Activated T-helper 1 cell treated with anti-CD3 and anti-CD28 coated beads, Interleukin-2, amount 50 U/mL, for 16 hours (primary cell): ENCODE data around the gene ATP6V1E1.
"Not testable (repeated sequence)": the region's sequence is repeated elsewhere in the genome, so short reads cannot be mapped to it uniquely, and the experiment has no call there.

Source experiments
- DNase-seq, 2 donors: peaks; one replicate each; pipeline ENCODE4 v3.0.0-alpha.2; 2020; ENCODE audit warnings: low read depth in 1 of 2, low spot score in 1 of 2

The ATP6V1E1 gene

GRCh38 chr22:17628406-17629172, at the start of gene ATP6V1E1:
TSS of gene ATP6V1E1 (minus strand) at chr22:17628749. CDS start at chr22:17628635, 114 bp downstream.
- peak; percentile 90 to 91 for DNase-seq

- no peak for DNase-seq
These were observed 47.0 kb upstream of the ATP6V1E1 start for GRCh38 chr22:17675584-17675983.

- no peak for DNase-seq
These were observed 45.6 kb upstream of the ATP6V1E1 start for GRCh38 chr22:17674152-17674551.

- no peak for DNase-seq
These were observed 44.0 kb upstream of the ATP6V1E1 start for GRCh38 chr22:17672417-17672991.

GRCh38 chr22:17671521-17672092, 43.1 kb upstream of the ATP6V1E1 start:
- not testable (repeated sequence) for DNase-seq

- DNase-seq: no peak
These were observed 37.3 kb upstream of the ATP6V1E1 start for GRCh38 chr22:17665854-17666253.

- no peak for DNase-seq
These were observed 36.7 kb upstream of the ATP6V1E1 start for GRCh38 chr22:17665248-17665647.

GRCh38 chr22:17664414-17665055, 36.0 kb upstream of the ATP6V1E1 start:
- DNase-seq: no peak

GRCh38 chr22:17656870-17657395, 28.4 kb upstream of the ATP6V1E1 start:
- DNase-seq: no peak

- DNase-seq: no peak
These were observed 26.7 kb upstream of the ATP6V1E1 start for GRCh38 chr22:17655289-17655688.

GRCh38 chr22:17648569-17648968, 20.0 kb upstream of the ATP6V1E1 start:
- no peak for DNase-seq

- no peak for DNase-seq
These were observed 19.4 kb upstream of the ATP6V1E1 start for GRCh38 chr22:17647991-17648390.

GRCh38 chr22:17647452-17647851, 18.9 kb upstream of the ATP6V1E1 start:
- no peak for DNase-seq

GRCh38 chr22:17642357-17642756, 13.8 kb upstream of the ATP6V1E1 start:
- DNase-seq: not testable (repeated sequence)

- no peak for DNase-seq
These were observed 12.7 kb upstream of the ATP6V1E1 start for GRCh38 chr22:17641269-17641668.

- no peak for DNase-seq
These were observed 10.7 kb upstream of the ATP6V1E1 start for GRCh38 chr22:17639247-17639741.

- DNase-seq: peak; percentile 70 to 80
These were observed 10.1 kb upstream of the ATP6V1E1 start, which contains the start of gene BCL2L13 for GRCh38 chr22:17638432-17639246. TSS of gene BCL2L13 (plus strand) at chr22:17638757. CDS start at chr22:17655712, 16,955 bp downstream.

GRCh38 chr22:17638182-17638431, 9.6 kb upstream of the ATP6V1E1 start:
- DNase-seq: no peak

GRCh38 chr22:17637490-17638181, 9.1 kb upstream of the ATP6V1E1 start:
- no peak for DNase-seq

GRCh38 chr22:17636850-17637249, 8.3 kb upstream of the ATP6V1E1 start:
- not testable (repeated sequence) for DNase-seq
